ENCODE measurements around the gene POLR3F.
"Not testable (repeated sequence)": the region's sequence is repeated elsewhere in the genome, so short reads cannot be mapped to it uniquely, and the experiment has no call there.

POLR3F gene

DNA sequence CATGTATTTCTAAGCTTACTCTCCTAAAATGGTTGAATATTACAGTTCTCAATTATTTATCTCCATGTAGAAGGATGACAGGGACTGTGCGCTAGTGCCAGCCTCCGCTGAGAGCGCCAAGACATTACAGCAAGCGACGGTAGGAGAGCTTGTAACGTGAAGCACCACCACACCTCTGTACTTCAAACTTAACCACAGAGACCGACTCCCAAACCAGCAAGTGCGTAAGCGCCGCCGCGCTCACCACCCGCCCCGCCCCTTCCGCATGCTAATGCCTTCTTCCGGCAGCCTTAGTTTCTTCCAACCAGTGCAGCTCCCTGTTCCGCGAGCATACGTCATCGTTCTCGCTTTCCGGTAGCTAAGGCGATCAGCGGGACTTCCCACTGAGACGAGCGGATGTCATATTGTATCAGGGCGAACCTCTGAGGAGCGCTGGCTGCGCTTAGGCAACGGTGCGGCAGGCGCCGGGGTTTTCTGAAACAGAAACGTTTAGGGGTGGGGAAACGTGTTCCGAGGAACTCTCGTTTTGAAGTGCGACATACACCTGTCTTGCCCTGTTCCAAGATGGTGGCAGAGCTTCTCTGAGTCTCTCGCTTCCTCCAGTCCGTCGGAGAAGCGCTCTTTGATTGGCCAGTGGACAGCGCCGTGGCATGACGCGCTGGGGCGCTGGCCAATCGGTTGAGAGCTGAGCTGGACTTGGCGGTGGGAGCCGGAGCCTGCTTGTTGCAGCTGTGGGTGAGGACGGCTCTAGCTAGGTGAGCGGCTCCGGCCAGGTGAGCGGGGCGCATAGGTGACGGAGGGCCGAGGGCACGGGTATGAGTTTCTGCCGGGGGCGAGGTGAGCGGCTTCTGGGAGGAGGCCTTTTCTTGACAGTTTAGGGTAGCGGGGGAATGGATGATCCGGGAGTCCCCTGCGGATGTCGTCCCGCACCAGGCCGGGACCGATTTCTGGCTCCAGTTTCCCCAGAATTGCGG, 40.3 kb downstream of the POLR3F start, which contains the start of gene SEC23B:
SEC23B (plus strand) TSS at position 723 of the 974 bp plus-strand sequence. CDS start 2,896 bp downstream, outside the sequence.
- peak; percentile 97 for DNase-seq

DNA sequence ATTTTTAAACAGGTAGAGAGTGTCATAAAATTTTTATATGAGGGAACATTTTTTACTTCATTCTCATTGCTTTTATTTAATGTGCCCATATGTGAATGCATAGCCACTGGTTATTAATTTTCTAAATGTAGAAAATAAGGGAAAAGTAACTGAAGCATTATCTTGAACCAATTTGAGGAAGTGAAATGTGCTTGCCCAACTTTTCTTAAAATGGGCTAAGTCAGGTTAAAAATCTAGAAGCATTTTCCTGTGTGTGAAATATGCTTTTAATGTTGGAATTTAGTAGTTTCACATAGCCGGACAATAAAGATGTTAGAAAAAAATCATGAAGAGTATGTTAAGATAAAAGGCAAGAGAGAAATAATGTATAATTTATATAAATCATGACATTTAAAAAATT, 44.4 kb downstream of the POLR3F start:
- no peak for DNase-seq

DNA sequence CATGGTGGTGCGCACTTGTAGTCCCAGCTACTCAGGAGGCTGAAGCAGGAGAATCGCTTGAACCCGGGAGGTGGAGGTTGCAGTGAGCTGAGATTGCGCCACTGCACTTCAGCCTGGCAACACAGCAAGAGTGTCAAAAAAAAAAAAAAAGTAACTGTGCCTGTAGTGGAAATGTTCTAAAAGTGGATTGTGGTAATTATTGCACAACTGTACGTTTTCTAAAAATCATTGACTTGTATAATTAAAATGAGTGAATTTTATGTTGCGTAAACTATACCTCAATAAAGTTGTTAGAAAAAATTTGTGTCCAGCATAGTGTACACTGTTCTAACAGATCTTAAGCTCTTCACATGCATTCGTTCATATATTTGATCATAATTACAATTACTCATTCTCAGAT, 46.0 kb downstream of the POLR3F start:
- no peak for DNase-seq

DNA sequence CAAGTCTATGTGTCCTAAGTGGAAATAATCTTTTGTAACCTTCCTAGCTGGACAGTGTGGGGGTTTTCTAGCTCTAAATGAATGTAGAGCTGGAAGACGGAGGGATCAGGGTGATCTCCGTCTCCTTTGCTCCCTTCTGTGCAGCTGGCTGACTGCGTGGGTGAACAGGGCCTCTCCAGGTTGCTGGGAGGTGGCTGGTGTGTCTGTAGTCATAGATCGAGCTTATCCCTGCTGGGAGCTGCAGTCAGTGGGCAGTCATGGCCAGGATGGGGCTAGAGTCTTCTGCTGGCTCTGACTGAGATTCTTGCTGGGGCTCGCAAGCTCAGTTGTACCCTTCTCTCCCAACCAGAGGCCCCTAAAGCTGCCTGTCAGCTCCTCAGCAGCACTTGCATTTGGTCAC, 46.9 kb downstream of the POLR3F start:
- no peak for DNase-seq

DNA sequence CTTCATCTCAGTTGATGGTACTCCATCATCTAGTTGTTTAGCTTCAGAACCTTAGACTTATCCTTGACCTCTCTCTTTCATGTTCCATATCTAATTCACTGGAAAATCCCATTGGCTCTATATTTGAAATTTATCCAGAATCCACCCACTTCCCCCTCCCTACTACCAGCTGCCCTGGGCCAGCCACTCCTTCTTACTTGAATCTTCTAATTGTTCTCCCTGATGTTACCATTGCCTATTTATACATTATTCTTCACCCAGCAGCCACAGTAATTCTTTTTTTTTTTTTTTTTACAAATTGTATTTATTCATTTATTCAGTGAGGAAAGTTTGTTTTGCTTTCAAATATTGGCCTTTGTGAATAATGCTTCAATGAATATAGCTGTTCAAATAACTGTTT, 48.8 kb downstream of the POLR3F start:
- no peak for DNase-seq

DNA sequence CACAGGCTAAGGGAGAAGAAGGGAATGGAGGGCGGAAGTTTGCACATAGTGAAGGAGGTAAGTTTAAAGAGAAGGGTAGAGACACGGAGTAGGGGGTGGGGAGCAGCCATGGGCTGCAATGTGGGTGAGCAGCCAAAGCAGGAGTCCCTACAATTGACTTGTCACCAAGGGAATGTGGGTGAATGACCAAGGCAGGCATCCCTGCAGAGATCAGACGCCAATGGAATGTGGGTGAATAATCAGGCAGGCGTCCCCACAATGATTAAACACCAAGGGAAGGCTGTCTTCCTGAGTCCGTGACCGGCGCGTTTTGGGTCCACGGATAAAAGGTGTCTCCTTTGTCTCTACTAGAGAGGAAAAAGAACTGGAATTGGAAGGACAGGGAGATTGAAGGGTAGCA, 54.9 kb downstream of the POLR3F start:
- not testable (repeated sequence) for DNase-seq

DNA sequence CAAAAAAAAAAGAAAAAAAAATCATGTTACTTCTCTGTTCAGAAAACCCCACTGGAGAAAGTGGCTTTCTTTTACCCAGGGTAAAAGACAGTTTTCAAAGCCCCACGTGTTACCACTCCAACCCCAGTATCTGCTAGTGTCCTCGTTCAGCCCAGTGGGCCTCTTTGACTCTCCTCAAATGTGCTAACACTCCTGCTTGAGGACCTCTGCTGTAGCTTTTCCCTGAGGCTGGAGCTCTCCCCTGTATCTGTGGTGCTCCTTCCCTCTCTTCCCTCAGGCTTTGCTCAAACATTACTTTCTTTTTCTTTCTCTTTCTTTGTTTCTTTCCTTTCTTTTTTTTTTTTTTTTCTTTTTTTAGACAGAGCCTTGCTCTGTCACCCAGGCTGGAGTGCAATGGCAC, 55.9 kb downstream of the POLR3F start:
- no peak for DNase-seq

DNA sequence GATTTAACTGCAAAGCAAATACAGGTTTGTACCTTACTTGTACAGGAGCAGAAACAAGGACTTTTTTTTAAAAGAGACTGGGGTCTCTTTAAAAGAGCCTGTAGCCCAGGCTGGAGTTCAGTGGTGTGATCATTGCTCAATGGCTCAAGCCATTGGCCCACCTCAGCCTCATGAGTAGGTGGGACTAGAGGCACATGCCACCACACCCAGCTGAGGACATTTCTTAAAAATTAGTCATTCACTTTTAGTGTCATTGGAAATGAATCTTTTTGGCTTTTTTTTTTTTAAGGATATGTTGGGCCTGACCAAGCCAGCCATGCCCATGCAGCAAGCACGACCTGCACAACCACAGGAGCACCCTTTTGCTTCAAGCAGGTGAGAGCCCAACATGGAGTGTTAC, 57.5 kb downstream of the POLR3F start:
- no peak for DNase-seq

DNA sequence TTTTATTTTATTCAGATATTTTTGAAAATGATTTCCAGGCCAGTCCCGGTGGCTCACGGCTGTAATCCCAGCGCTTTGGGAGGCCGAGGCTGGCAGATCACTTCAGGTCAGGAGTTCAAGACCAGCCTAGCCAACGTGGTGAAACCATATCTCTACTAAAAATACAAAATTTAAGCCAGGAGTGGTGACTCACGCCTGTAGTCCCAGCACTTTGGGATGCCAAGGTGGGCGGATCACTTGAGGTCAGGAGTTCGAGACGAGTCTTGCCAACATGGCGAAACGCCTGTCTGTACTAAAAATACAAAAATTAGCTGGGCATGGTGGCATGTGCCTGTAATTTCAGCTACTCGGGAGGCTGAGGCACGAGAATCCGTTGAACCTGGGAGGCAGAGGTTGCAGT, 59.6 kb downstream of the POLR3F start:
- not testable (repeated sequence) for DNase-seq

DNA sequence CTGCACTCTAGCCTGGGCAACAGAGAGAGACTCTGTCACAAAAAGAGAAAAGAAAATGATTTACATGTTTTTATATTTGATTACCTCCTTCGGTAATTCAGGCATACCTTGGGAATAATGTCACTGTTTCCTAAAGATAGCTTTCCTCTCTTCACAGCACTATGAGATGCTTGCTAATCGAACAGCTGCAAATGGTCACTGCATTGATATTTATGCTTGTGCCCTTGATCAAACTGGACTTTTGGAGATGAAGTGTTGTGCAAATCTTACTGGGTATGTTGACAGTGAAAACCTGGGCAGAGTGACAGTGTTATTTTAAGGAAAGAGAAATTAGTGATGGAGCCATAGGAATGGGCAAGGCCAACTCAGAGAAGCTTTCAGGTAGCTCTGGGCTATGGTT, 60.1 kb downstream of the POLR3F start:
- DNase-seq = no peak

DNA sequence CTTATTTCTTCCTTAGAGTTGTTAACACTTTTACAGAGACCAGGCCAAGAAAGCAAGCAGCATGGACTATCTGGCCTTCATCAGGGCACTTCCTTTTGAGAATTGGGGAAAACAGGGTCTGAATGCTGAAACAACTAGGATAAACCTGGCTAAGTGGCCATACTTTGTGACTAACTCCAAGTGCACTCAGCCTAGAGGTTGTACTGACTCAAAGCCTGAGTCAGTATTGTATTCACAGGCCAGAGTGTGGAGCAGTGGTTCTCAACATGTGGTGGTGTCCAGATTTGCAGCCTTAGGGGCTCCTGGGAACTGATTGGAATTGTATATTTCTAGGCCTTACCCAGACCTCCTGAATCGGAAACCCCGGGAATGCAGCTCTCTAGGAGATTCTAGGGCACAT, 60.6 kb downstream of the POLR3F start:
- DNase-seq = no peak

DNA sequence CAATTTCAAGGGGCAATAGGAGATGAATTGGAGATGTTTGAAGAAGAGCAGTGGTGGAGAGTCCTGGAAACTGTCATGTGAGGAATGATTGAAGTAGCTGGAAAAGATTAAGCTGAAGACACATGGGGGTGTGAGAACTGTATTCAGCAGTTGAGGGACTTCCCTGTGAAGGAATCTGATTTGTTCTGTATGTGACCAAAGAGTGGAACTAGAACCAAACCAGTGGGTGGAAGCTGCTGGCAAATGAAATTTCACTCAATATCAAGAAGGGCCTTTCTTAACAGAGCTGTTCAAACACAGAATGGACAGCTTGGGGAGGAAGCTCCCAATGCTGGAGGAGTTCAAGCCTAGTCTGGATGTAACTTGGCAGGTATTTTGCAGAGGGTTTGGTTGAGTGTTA, 61.9 kb downstream of the POLR3F start:
- DNase-seq = no peak

DNA sequence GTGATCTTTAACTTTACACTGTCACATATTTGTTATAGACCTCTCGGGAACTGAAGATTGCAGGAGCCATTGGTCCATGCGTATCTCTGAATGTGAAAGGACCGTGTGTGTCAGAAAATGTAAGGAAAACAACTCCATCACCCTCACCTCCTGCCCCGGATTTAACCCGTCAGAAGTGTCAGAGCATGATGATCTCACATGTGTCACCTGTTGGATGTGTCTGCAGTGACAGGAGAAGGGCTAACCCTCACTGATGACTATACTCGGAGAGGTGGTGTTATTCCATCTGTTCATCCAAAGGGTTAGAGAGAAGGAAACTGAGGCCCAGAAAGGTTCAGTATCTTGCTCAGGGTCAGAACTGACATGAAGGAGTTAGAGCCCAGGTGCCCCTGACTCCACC, 65.4 kb downstream of the POLR3F start:
- no peak for DNase-seq

DNA sequence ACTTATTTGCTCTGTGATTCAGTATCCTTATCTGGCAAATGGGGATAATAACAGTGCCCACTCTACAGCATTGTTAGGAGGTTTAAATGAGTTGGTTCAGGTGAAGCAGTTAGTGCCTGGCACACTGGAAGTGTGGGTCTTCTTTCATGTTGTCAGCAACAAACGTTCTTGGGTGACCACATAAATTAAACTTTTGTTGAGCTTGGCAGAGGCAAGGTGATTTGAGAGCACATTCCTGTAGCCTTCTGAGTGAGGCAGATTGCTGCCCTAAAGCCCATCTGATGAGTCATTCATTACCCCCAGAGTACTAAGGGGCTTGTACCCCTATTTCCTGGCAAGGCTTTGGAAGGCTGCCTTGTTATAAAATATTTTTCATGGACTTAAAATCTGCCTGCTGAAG, 66.3 kb downstream of the POLR3F start:
- DNase-seq = no peak

DNA sequence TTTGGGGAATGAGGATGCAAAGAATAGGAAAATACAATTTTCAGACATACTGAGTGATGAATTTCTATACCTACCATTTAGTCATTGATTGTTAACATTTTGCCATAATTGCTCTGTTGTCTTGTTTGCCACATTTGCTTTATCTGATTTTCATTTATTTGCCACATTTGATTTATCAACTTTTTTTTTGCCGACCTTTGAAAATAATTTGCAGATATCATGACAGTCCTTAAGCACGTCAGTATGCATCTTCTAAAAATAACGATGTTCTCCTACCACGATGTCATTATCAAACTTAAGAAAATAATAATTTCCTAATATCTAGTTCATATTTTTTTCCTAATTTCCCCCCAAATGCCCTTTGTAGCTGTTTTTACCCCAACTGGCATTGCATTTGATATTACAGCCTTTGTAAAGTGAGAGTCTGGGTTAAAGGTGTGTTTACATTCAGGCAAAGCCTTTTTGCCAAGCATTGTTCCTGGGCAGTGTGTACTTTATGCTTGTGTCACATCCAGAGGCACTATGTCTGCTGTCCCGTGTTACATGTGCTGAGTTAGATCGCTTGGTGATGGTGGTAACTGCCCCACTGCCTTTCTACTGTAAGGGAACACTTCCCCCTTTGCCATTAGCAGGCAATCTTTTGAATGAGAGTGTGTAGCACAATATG, 66.9 kb downstream of the POLR3F start:
- DNase-seq = no peak

Data from midbrain (tissue), 1 donor.